Esophagus muscularis mucosa (tissue), 4 donors: ENCODE data around the gene GJB6.

Experiments used
- EP300 ChIP-seq: sonication (generic); formaldehyde crosslinking; IDR thresholded peaks from one replicate; pipeline ENCODE4 v1.6.1; 2017; ENCODE audit warnings: antibody characterized with exemption
- POLR2A ChIP-seq: fragments of 450-650 bp; IDR thresholded peaks from one replicate; pipeline ENCODE4 v1.6.1; 2017; ENCODE audit warnings: antibody characterized with exemption, moderate library complexity, mild to moderate bottlenecking, low read depth
- POLR2AphosphoS5 ChIP-seq, 2 donors: sonication (generic); formaldehyde crosslinking; IDR thresholded peaks; one replicate each; pipeline ENCODE4 v1.6.1; 2017; ENCODE audit warnings: antibody characterized with exemption in 2 of 2
- TF ChIP-seq, protein P1 (sequence below), 3 experiments: fragments of 200-600 bp in 2 of 3; fragments of 450-650 bp in 1 of 3; sonication (generic) in 2 of 3; IDR thresholded peaks; one replicate each; pipeline ENCODE4 v1.5.1; 2017 to 2019; ENCODE audit warnings: antibody characterized with exemption in 3 of 3, mild to moderate bottlenecking in 2 of 3, moderate library complexity in 1 of 3

DNA sequence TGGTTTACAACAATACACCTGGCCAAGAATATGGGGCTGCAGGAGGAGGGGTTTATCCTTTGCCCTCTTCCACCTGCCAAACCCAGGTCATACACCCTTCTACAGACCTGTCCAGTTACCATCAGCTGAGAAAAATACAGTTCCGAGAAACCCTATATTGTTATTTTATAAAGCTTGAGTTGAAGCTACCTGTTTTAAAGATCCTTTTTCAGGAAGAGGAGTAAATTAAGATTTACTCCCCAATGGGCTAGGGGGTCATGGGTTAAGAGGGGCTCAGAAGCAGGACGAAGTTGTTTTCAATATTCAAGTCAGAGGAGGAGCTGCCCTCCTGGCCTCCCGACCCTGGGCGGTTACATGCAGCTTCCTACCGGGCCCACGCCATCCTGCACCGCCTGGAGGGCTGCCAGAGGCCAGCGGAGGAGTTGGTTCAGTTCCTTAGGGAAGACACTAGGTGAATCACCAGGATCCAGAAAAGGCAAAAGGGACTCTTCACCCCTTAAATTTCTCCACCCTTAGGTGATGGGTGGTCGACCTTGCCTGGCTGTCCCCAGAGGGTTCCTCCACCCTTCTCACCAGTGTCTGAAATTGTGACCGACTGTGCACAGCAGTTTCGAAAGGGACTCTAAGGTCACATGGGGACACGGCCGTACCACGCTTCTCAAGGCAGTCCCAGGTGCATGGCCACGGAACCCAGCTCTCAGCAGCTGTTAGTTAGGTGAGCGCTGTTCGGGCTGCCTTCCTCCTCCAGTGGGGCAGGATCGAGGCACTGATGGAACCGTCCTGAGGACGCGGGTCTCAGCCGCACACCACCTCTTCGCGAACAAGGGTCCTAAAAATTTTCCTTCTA is 40.6 kb downstream of the GJB6 start:
- TF ChIP-seq, protein P1, sequence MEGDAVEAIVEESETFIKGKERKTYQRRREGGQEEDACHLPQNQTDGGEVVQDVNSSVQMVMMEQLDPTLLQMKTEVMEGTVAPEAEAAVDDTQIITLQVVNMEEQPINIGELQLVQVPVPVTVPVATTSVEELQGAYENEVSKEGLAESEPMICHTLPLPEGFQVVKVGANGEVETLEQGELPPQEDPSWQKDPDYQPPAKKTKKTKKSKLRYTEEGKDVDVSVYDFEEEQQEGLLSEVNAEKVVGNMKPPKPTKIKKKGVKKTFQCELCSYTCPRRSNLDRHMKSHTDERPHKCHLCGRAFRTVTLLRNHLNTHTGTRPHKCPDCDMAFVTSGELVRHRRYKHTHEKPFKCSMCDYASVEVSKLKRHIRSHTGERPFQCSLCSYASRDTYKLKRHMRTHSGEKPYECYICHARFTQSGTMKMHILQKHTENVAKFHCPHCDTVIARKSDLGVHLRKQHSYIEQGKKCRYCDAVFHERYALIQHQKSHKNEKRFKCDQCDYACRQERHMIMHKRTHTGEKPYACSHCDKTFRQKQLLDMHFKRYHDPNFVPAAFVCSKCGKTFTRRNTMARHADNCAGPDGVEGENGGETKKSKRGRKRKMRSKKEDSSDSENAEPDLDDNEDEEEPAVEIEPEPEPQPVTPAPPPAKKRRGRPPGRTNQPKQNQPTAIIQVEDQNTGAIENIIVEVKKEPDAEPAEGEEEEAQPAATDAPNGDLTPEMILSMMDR (IDR thresholded peaks at IDR 0.05), result no peak
- no peak for TF ChIP-seq EP300
- no peak for TF ChIP-seq POLR2A
- no peak for TF ChIP-seq POLR2AphosphoS5 (IDR thresholded peaks at IDR 0.05)
